IPS DF 6.9 (cell line): Measurements from ENCODE around the gene ZNF629.
A peak's percentile ranks its signal among the peaks of the same experiment; 100 is the strongest.

ENCODE experiments used
- DNase-seq: peaks from one replicate; pipeline ENCODE4 v3.0.0-alpha.2; 2013; ENCODE audit warnings: low read depth, low spot score
- H3K27ac ChIP-seq: one replicate; pipeline ENCODE4 v1.5.1; 2013; ENCODE audit warnings: low read length, control low read depth
- H3K27me3 ChIP-seq: 2 replicates; pipeline ENCODE4 v1.6.1; 2013; ENCODE audit warnings: mild to moderate bottlenecking, low read length; ENCODE audit not compliant: control insufficient read depth, insufficient read depth
- H3K36me3 ChIP-seq: 2 replicates; pipeline ENCODE4 v1.6.1; 2013; ENCODE audit warnings: low read length; ENCODE audit not compliant: control insufficient read depth, insufficient read depth
- H3K4me1 ChIP-seq: 2 replicates; pipeline ENCODE4 v1.6.1; 2013; ENCODE audit warnings: low read length; ENCODE audit not compliant: control insufficient read depth, insufficient read depth
- H3K4me3 ChIP-seq: 2 replicates; pipeline ENCODE4 v1.5.1; 2013; ENCODE audit warnings: mild to moderate bottlenecking, low read length
- H3K9me3 ChIP-seq: 2 replicates; pipeline ENCODE4 v1.6.1; 2013; ENCODE audit warnings: low read length, inconsistent platforms; ENCODE audit not compliant: control insufficient read depth, insufficient read depth
- whole genome bisulfite sequencing: extraction: QIAGEN DNeasy Blood & Tissue Kit; methylation state at CpG from one replicate; pipeline ENCODE4 v1.1.7; 2013; ENCODE audit warnings: mixed read lengths, missing lambda C conversion rate; ENCODE audit not compliant: insufficient read length, insufficient coverage; 5-methylcytosine and 5-hydroxymethylcytosine counted together

The ZNF629 gene

GRCh38 chr16:30747799-30748633 is 39.0 kb downstream of the ZNF629 start, which contains the start of gene PHKG2:
PHKG2 (plus strand) TSS chr16:30748425; CDS start chr16:30748821, 396 bp downstream.
- Histone ChIP-seq H3K4me3 (peak within 1 kb of the TSS; percentile 55; the same call in 1 of the 2 replicates), H3K27ac (no peak within 1 kb of the TSS), H3K27me3 (no peaks in the 10 kb centered on the region), H3K4me1 (no peaks in the 10 kb centered on the region), H3K9me3 (no peaks in the 10 kb centered on the region), H3K36me3 (peaks cover 14% of the 10 kb centered on the region)
- peak; percentile 98 for DNase-seq
- no CpG with 5 or more reads among the region's 60 CpGs for WGBS

DNA sequence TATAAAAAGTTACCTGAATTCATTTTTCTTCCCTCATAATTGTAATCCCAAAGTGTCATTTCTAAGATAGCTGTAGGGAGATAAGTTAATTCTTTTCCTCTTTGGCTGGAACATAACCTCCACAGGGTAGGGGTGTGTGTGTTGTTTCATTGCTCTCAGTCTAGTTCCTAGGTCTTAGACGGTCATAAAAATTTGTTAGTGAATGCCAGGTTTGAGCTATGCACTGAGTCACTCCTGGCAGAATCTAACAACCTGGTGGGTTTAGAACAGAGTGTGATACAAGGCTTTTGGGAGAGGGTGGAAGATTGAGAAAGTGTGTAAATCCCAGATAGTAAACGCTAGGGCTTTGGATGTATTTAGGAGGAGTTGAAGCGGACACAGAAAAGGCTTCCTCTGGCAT is 39.7 kb downstream of the ZNF629 start:
- H3K36me3 ChIP-seq, result peaks cover 14% of the 10 kb centered on the region

DNA sequence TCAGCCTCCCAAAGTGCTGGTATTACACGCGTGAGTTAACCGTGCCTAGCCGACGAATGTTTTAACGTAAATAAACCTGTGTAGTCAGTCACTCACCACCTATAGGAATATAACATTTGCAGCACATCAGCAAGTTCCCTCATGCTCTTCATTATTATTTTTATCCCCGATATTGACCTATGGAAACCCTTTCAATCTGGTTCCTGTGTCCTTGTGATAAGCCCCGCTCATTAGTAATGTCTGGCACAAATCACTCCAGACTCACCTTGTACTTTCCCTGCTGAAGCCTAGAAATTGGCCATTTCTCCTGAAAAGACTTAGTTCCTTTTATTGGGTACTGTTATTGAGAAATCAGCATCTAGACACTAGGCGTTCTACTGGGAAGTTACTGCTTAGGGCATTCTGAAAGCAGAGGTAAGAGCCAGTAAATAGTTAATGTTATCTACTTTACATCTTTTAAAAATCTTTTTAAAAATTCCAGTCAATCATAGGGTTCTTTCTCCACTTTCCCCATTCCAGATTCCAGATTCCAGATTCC is 40.3 kb downstream of the ZNF629 start:
- H3K27ac ChIP-seq, result no peak overlapping the region
- DNase-seq, result no peak
- no peaks in the 10 kb centered on the region for H3K9me3 ChIP-seq
- peaks cover 14% of the 10 kb centered on the region for H3K36me3 ChIP-seq
- 0 out of 2 replicates have a peak, but pooled peaks cover under 1% of the 10 kb centered on the region for H3K4me1 ChIP-seq
- H3K27me3 ChIP-seq, result no peaks in the 10 kb centered on the region
- H3K4me3 ChIP-seq, result no peak overlapping the region
- no CpG with 5 or more reads among the region's 9 CpGs for WGBS

More for the DNA sequence above, 39.7 kb downstream of the ZNF629 start:
- Histone ChIP-seq H3K9me3 (no peaks in the 10 kb centered on the region), H3K4me1 (no peaks in the 10 kb centered on the region), H3K4me3 (no peak overlapping the region), H3K27me3 (no peaks in the 10 kb centered on the region), H3K27ac (no peak overlapping the region)
- WGBS, result no CpG with 5 or more reads among the region's 3 CpGs
- no peak for DNase-seq

GRCh38 chr16:30745082-30745481 is 41.9 kb downstream of the ZNF629 start:
- Histone ChIP-seq H3K4me3 (no peak overlapping the region), H3K27ac (no peak overlapping the region), H3K9me3 (no peaks in the 10 kb centered on the region), H3K4me1 (peaks cover 5% of the 10 kb centered on the region), H3K27me3 (no peaks in the 10 kb centered on the region), H3K36me3 (0 out of 2 replicates have a peak, but pooled peaks cover 4% of the 10 kb centered on the region)
- DNase-seq, result no peak
- WGBS, result no CpG with 5 or more reads among the region's 2 CpGs

DNA sequence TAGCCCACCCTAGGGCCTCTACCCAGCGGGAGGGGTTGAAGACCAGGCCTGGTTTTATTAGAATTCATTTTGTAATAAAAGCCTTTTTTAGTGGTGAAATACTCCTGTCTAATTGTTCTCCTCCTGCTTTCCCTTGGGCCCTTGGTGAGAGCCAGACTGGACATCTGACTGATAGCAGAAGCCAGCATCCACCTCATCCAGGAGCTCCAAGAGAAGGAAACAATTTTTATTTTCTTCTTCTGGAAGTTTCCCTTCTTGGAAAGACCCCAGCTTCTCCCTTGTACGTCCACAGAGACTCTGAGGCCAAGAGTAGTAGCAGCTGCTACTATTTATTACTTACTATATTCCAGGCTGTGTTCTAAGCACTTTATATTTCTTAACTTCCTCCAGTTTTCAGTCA is 42.8 kb downstream of the ZNF629 start:
- no CpG with 5 or more reads among the region's 2 CpGs for WGBS
- H3K4me3 ChIP-seq, result no peak overlapping the region
- H3K36me3 ChIP-seq, result peaks cover 4% of the 10 kb centered on the region; the same call in 1 of the 2 replicates
- peaks cover 6% of the 10 kb centered on the region for H3K4me1 ChIP-seq
- H3K27ac ChIP-seq, result no peak overlapping the region
- no peaks in the 10 kb centered on the region for H3K9me3 ChIP-seq
- DNase-seq, result no peak
- no peaks in the 10 kb centered on the region for H3K27me3 ChIP-seq

DNA sequence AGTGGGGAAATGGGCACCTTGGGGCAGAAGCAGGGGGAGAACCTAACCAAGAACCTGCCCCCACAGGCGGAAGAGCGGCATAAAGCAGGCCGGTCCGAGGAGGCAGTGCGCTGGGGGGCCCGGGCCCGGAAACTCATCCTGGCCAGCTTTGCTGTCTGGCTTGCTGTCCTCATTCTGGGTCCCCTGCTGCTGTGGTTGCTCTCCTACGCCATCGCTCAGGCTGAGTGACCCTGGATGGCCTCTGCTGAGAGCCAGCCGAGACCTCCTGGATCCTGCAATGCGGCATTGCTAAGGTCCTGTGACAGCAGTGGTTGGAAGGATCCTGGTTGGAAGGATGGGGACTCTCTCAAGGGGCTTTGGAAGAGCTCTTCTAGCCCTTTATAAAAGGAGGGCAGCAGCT is 43.3 kb downstream of the ZNF629 start:
- Histone ChIP-seq H3K27me3 (no peaks in the 10 kb centered on the region), H3K36me3 (peaks cover 7% of the 10 kb centered on the region; the same call in 1 of the 2 replicates), H3K9me3 (no peaks in the 10 kb centered on the region), H3K4me1 (peaks cover 6% of the 10 kb centered on the region), H3K27ac (no peak overlapping the region), H3K4me3 (no peak overlapping the region)
- no CpG with 5 or more reads among the region's 11 CpGs for WGBS
- no peak for DNase-seq

GRCh38 chr16:30741461-30741914 is 45.5 kb downstream of the ZNF629 start:
- no peak for DNase-seq
- Histone ChIP-seq H3K27me3 (no peaks in the 10 kb centered on the region), H3K4me1 (peaks cover 6% of the 10 kb centered on the region), H3K36me3 (peaks cover 29% of the 10 kb centered on the region), H3K9me3 (no peaks in the 10 kb centered on the region), H3K27ac (no peak overlapping the region), H3K4me3 (no peak overlapping the region)
- WGBS, result no CpG with 5 or more reads among the region's 6 CpGs

DNA sequence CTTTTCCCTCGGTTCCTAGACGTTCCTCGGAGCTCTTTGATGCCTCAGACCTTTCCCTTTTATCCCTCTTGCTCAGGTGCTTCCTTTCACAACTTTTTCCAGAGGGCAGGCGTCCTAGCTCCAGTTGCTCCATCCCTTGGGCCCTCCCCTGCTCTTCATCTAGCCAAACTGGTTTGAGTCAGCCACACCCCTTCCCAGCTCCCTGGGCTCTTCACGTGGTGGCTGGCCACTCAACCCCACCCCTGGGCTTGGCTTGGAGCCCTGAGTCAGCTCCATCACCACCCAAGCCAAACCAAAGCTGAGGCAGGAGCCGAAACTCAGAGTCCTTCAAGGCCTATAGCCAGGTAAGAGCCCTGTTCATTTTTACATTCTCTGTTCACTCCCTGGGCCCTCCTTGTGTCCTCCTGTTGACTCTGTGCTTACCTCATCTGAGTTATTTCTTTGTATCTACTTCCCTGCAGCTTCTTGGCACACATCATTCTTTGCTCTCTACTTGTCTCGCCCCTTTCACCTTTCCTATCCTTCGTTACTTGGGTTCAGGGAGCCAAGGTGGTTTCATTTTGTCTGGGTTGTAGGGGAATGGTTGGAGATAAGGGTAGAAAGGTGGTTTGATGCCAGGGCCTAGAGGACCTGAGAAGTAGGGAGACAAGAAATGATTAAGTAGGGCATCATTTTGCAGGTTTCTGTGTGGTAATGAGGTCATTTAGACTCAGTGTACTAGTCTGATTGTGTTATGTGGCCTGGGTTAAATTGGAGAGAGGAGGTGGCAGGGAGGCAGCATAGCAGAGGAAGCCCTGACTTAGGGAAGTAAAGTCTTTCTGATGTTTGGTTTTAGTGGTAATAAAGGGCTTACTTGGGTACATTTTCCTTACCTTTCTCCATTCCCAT is 46.4 kb downstream of the ZNF629 start:
- no peak overlapping the region for H3K27ac ChIP-seq
- H3K27me3 ChIP-seq, result no peaks in the 10 kb centered on the region
- H3K4me1 ChIP-seq, result peaks cover 6% of the 10 kb centered on the region
- H3K4me3 ChIP-seq, result no peak overlapping the region
- no peaks in the 10 kb centered on the region for H3K9me3 ChIP-seq
- WGBS, result no CpG with 5 or more reads among the region's 8 CpGs
- no peak for DNase-seq
- H3K36me3 ChIP-seq, result peaks cover 34% of the 10 kb centered on the region

- no peaks in the 10 kb centered on the region for H3K9me3 ChIP-seq
- WGBS, result no CpG with 5 or more reads among the region's 37 CpGs
- no peak overlapping the region for H3K4me3 ChIP-seq
- no peak overlapping the region for H3K27ac ChIP-seq
- DNase-seq, result no peak
- peaks cover 6% of the 10 kb centered on the region for H3K4me1 ChIP-seq
- H3K36me3 ChIP-seq, result peaks cover 36% of the 10 kb centered on the region
- no peaks in the 10 kb centered on the region for H3K27me3 ChIP-seq
Measured at GRCh38 chr16:30738984-30739951, 47.7 kb downstream of the ZNF629 start.
